ENCODE data around the gene ZNF467.

GRCh38 chr7:149817301-149817771 is 43.9 kb upstream of the ZNF467 start:
- no peak for TF ChIP-seq POLR2AphosphoS5 (IDR thresholded peaks at IDR 0.05; ENCODE audit: low read depth, low read length)
- TF ChIP-seq SIN3A (IDR thresholded peaks at IDR 0.05; ENCODE audit: borderline replicate concordance, insufficient read depth, low read length) = no peak
- no peak for TF ChIP-seq TAF1 (IDR thresholded peaks at IDR 0.05; ENCODE audit: borderline replicate concordance, insufficient read depth, low read length)
- TF ChIP-seq, protein P1, sequence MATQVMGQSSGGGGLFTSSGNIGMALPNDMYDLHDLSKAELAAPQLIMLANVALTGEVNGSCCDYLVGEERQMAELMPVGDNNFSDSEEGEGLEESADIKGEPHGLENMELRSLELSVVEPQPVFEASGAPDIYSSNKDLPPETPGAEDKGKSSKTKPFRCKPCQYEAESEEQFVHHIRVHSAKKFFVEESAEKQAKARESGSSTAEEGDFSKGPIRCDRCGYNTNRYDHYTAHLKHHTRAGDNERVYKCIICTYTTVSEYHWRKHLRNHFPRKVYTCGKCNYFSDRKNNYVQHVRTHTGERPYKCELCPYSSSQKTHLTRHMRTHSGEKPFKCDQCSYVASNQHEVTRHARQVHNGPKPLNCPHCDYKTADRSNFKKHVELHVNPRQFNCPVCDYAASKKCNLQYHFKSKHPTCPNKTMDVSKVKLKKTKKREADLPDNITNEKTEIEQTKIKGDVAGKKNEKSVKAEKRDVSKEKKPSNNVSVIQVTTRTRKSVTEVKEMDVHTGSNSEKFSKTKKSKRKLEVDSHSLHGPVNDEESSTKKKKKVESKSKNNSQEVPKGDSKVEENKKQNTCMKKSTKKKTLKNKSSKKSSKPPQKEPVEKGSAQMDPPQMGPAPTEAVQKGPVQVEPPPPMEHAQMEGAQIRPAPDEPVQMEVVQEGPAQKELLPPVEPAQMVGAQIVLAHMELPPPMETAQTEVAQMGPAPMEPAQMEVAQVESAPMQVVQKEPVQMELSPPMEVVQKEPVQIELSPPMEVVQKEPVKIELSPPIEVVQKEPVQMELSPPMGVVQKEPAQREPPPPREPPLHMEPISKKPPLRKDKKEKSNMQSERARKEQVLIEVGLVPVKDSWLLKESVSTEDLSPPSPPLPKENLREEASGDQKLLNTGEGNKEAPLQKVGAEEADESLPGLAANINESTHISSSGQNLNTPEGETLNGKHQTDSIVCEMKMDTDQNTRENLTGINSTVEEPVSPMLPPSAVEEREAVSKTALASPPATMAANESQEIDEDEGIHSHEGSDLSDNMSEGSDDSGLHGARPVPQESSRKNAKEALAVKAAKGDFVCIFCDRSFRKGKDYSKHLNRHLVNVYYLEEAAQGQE (IDR thresholded peaks at IDR 0.05; ENCODE audit: insufficient read depth in 1 of 2, low read depth in 2 of 2, low read length in 2 of 2) = no peak
